Measurements from ENCODE around the gene BHLHE23.

DNA sequence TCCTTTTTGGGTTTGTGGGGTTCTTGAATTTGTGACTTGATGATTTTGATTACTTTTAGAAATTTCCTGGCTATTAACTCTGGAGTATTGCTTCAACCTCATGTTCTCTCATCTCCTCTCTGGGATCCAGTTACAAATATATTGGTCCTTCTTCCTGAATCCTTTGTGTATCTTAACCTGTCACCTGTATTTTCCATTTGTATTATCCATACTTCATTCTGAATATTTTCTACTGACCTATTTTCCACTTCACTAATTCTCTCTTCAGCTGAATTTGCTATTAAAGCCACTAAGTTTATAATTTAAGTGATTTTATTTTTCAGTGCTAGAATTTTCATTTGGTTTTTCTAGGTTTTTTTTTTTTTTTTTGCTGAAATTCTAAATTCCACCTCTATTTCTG, 6.4 kb upstream of the BHLHE23 start:
- TF ChIP-seq TAF1 (IDR thresholded peaks at IDR 0.05; ENCODE audit: low read depth) (no peak), CREB1 (IDR thresholded peaks at IDR 0.05; ENCODE audit: low read depth) (no peak), MAX (IDR thresholded peaks at IDR 0.05) (no peak), RAD21 (IDR thresholded peaks at IDR 0.05; ENCODE audit: low read depth) (no peak), EGR1 (IDR thresholded peaks at IDR 0.05) (no peak), NFIC (IDR thresholded peaks at IDR 0.05) (no peak)
- TF ChIP-seq, protein P1, sequence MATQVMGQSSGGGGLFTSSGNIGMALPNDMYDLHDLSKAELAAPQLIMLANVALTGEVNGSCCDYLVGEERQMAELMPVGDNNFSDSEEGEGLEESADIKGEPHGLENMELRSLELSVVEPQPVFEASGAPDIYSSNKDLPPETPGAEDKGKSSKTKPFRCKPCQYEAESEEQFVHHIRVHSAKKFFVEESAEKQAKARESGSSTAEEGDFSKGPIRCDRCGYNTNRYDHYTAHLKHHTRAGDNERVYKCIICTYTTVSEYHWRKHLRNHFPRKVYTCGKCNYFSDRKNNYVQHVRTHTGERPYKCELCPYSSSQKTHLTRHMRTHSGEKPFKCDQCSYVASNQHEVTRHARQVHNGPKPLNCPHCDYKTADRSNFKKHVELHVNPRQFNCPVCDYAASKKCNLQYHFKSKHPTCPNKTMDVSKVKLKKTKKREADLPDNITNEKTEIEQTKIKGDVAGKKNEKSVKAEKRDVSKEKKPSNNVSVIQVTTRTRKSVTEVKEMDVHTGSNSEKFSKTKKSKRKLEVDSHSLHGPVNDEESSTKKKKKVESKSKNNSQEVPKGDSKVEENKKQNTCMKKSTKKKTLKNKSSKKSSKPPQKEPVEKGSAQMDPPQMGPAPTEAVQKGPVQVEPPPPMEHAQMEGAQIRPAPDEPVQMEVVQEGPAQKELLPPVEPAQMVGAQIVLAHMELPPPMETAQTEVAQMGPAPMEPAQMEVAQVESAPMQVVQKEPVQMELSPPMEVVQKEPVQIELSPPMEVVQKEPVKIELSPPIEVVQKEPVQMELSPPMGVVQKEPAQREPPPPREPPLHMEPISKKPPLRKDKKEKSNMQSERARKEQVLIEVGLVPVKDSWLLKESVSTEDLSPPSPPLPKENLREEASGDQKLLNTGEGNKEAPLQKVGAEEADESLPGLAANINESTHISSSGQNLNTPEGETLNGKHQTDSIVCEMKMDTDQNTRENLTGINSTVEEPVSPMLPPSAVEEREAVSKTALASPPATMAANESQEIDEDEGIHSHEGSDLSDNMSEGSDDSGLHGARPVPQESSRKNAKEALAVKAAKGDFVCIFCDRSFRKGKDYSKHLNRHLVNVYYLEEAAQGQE (IDR thresholded peaks at IDR 0.05; ENCODE audit: low read depth), result no peak
